Measurements from ENCODE around the gene C9orf57. TPM values are rescaled to one million over a fixed set of nuclear protein-coding genes. Genes with fewer than 3 reads are reported as not detected.
"Not testable (repeated sequence)": the region's sequence is repeated elsewhere in the genome, so short reads cannot be mapped to it uniquely, and the experiment has no call there.

Gene C9orf57
- total RNA-seq, 1 donor from 2014 or later, result not detected

GRCh38 chr9:72023596-72023995 is 36.8 kb downstream of the C9orf57 start:
- no peak for DNase-seq (ENCODE audit: low read depth in 2 of 2)

DNA sequence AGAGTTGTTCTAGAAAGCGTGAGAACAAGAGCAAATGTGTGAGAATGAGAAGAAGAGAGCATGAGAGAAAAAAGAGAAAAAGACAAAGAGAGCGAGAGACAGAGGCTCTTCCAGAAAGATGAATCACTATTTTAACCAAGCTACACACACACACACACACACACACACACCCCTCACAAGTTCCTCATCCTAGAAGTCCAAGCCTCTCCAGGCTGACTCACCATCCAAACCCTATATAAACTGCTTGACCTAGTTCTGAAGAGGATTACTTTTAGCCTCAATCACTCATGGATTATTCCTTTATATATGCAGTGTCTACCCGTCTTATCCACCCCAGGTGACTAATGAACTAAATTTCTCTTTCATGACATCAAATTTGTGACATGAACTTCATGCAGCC is 37.6 kb downstream of the C9orf57 start:
- DNase-seq (ENCODE audit: low read depth in 2 of 2), result no peak

DNA sequence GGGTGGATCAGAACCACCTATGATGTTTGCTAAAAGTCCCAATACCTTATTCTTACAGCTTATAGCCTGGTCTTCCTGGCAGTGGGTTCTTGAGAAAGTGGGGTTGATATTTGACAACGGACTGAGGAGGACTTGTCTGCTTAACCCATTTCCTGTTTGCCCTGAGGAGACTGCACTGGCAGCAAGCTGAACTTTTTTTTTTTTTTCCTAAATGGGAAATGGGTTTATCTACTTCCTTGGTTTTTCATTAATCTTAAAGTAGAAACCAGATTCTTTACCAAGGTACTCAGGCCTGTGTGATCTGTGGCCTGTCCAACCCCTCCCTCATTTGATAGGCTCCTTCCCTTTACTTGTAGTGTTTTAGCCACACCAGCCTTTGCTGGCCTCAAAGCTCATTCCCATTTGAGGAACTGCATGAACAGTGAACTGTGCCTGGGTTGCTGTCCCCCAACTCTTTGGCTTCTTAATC is 47.1 kb downstream of the C9orf57 start:
- no peak for DNase-seq (ENCODE audit: low read depth in 2 of 2)

DNA sequence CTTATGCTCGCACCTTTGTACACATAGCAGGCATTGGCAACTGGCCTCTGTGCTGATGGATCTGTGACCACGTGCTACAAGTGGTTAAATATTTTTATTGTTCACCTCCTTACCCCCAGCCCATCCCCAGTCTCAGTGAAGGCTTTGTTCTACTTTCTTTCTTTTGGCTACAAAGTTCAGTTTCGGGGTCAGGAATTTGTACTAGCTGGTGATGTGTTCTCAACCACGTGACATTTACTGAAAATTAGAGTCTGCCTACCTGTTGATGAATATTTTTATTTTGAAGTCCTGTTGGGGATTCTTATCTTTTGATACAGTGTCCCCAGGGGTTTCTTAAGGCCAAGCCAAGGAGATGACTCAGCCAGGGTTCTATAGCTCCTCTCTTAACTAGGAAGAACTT is 47.8 kb downstream of the C9orf57 start:
- no peak for DNase-seq (ENCODE audit: low read depth in 2 of 2)

GRCh38 chr9:72007726-72008125 is 52.7 kb downstream of the C9orf57 start:
- DNase-seq (ENCODE audit: low read depth in 2 of 2), result not testable (repeated sequence)

GRCh38 chr9:72006501-72006900 is 53.9 kb downstream of the C9orf57 start:
- no peak for DNase-seq (ENCODE audit: low read depth in 2 of 2)

DNA sequence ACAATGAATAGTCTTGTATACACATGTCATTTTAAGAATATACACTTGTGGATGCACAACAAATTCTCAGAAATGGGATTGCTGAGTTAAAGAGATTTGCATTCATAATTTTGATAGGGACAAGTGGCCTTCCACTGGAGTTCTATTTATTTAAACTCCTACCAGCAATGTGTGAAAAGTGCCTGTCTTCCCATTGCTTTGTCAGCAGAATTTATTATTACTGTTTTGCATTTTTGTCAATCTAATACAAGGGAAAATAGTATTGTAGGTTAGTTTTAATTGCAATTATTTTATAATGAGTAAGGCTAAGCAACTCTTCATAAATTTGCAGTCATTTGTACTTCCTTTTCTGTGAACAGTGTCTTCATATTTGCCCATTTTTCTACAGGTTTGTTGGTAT is 55.0 kb downstream of the C9orf57 start:
- DNase-seq (ENCODE audit: low read depth in 2 of 2), result no peak

Other genes starting within 250 kb of the C9orf57 start
- 63.8 and 127 TPM in 2 replicates for gene ABHD17B, start 149.4 kb downstream of the C9orf57 start, total RNA-seq
- 13.0 TPM in 2 replicates for gene C9orf85, start 149.0 kb downstream of the C9orf57 start, total RNA-seq
- gene GDA, start 88.8 kb upstream of the C9orf57 start, total RNA-seq, result not detected in 2 replicates